ENCODE measurements around the gene RAB5IF.
"Not testable (repeated sequence)": the region's sequence is repeated elsewhere in the genome, so short reads cannot be mapped to it uniquely, and the experiment has no call there.

RAB5IF gene

GRCh38 chr20:36587388-36588070, 18.1 kb upstream of the RAB5IF start:
- DNase-seq = no peak

DNA sequence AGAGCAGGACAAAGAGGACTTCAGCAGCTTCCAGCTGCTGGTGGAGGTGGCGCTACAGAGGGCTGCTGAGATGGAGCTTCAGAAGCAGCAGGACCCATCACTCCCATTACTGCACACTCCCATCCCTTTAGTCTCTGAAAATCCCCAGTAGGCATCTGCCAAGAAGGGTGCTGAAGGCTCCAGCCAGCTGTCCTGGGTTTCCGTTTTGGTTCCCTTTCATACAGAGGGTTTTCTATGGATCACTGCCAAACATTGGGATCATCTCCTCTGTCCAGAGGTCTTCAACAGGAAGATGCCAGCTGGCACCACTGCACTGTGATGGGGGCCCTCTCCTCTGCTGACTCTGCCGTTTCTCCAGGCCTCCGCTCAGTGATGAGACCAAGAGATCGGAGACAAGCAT, 14.3 kb upstream of the RAB5IF start:
- no peak for DNase-seq

DNA sequence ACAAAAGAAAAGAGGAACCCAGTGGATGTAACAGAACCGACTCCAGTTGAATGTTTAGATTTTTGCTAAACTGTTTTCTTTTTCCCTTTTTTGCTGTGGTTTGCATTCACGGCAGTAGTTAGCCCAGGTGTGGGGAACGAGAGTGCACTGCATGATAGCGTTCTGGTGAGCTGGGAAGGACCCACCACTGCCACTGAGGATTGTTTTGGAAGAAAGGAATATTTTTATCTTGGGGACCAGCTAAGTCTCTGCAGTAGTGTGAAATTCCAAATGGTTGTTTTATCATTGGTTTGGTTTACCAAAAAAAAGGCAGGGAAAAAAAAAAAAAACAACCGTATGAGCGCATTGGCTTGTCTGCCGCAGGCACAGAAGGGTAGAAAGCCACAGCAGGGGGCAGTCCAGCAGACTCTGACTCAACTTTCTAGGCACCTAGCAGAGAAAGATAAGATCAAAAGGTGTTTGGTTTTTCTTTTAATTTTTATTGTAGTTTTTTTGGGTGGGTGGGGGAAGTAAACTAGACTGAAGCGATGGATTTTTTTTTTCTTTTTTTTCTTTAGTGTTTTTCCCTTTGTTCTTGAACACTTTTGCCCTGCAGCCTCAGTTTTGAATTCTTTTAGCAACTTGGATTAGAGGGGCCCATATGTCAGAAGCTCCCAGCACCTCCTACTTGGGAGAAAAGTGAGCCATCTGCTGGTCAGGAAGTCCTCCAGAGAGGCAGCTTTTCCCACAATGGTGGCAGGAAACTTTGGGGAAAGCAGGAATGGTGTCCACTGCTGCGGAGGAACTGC, 13.5 kb upstream of the RAB5IF start:
- DNase-seq = no peak

DNA sequence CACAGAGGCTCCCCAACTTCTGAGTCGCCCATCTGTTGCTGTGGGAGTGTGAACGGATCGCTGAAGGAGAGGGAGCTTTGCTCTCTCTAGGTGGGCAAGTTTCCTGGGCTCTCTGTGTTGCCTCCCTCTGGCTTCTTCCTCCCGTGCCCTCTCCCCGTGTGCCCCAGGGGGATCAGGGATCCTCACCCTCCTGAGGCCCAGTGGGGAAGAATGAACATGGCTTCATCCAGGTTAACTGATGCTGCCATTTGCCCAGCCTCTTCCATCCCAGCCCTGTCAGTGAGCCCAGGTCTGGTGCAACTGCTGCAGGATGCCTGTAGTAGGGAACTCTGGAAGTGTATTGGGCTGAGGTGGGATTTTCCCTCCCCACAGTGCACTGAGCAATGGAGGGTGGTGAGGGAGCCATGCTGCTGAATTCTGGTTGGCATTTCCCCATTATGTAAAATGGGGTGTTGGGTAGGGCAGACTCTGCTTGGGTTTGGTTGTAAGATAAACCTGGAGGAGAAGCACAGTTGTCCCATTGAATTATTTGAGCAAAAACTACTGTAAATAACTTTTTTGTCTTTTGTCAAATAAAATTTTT, 12.1 kb upstream of the RAB5IF start:
- DNase-seq = no peak

- no peak for DNase-seq
Measured at GRCh38 chr20:36599912-36600345, 5.7 kb upstream of the RAB5IF start.

DNA sequence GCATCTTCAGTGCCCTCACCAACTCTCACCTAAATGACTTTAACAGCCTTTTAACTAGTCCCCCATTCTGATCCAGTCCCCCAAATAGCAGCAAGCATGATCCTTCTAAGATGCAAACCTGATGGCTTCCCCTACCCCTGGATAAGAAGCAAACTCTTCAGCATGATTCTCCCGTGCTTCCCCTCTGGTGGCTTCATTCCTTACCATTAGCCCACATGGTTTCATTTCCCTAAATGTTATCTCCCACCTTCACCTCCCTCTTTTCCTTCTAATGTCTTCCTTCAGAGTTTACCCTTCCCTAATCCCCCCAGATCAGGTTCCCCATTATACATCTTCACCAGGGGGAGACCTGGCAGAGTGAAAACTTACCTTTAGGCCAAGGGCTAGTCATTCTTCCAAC, 4.0 kb upstream of the RAB5IF start:
- DNase-seq = no peak

- DNase-seq = no peak
Measured at GRCh38 chr20:36604952-36605398, 604 bp upstream of the RAB5IF start.

- no peak for DNase-seq
Measured at GRCh38 chr20:36606158-36607066, 833 bp downstream of the RAB5IF start.

GRCh38 chr20:36607586-36608387, 2.2 kb downstream of the RAB5IF start:
- no peak for DNase-seq

DNA sequence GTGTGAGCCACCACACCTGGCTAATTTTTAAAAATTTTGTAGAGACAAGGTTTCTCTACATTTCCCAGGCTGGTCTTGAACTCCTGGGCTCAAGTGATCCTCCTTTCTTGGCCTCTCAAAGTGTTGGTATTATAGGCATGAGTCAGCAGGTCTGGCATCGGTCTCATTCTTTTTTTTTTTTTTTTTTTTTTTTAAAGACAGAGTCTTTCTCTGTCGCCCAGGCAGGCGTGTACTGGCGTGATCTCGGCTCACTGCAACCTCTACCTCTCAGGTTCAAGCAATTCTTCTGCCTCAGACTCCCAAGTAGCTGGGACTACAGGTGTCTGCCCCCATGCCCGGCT, 2.8 kb downstream of the RAB5IF start:
- not testable (repeated sequence) for DNase-seq

DNA sequence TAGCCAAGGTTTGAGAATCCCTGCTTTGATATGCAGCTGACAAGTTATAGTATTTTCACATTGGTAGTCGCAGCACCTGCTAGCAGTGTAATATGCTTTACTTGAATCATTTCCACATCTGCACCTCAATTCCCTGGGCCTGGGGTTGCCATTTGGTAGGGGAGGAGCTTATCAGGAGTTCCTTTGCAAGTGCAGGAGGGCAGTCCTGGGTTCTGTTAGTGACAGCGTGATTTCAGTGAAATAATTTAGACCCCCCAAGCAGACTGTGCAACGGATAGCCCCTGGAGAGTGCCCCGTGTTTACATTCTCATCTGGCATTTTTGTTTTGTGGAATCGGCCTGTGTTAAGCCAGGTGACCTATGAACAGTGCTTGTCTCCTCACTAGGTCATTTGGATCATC, 6.0 kb downstream of the RAB5IF start:
- DNase-seq = no peak

GRCh38 chr20:36613974-36614373, 8.4 kb downstream of the RAB5IF start:
- no peak for DNase-seq

DNA sequence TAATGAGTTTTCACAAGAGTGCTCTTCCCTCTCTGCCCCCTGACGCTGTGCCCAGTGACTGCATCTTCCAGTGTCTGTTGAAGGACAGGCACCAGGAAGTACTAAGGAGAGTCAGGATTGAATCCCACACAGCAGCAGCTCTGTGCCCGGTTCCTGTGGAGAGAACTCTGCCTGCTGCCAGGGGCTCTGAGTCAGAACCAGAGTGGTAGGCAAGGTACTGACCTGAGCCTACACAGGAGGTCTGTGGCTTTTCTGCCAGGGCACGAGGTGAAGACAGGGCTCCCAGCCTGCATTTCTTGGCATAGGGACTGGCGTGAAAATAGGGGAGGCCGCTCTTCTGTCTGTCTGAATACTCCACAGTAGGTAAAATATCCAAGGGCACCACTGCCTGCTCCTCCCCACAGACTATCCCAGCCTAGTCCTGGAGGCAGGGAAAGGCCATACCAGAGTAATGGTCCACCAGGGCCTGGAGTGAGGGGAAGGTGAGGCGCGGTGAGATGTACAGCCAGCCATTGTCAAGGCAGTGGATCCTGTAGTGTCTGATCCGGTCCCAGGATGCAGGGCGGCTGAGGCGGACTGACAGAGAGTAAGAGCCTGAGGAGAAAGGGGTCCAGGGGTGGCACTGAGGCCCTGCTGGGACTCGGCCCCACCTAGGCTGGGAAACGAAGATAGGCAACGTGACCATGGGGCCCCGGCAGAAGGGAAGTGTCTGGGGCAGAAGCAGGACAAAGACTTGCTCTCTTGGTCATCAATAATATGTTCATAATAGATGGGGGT, 9.4 kb downstream of the RAB5IF start:
- DNase-seq = no peak

GRCh38 chr20:36620917-36621316, 15.3 kb downstream of the RAB5IF start:
- DNase-seq = no peak

DNA sequence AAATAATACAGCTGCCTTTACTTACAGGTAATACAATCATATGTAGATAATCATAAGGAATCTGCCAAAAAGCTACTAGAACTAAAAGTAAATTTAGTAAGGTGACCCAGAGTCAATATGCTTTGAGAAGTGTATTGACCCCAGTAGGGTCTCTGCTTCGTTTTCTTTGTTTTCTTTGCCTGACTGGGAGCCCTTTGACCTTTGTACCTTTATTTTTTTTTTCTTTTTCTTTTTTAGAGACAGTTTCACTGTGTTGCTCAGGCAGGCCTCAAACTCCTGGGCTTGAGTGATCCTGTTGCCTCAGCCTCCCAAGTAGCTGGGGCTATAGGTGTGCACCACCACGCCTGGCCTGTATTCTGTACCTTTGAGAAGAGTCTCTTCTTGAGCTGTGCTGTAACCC, 17.9 kb downstream of the RAB5IF start:
- no peak for DNase-seq

GRCh38 chr20:36624068-36624943, 18.7 kb downstream of the RAB5IF start:
- DNase-seq = no peak

DNA sequence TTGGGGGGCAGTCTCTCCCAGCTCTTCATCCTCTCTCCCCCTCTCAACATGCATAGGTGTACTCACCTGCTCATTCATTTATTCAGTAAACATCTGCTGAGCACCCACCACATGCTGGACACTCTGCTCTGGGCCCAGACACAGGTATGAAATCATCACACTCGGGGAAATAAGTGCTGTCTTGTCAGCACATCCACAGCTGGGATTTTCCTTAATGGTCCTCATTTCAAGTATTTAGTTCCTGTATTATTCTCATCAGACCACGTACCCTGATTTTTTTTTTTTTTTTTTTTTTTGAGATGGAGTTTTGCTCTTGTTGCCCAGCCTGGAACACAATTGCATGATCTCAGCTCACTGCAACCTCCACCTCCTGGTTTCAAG, 19.4 kb downstream of the RAB5IF start:
- no peak for DNase-seq

- no peak for DNase-seq
Measured at GRCh38 chr20:36628076-36628475, 22.5 kb downstream of the RAB5IF start.

DNA sequence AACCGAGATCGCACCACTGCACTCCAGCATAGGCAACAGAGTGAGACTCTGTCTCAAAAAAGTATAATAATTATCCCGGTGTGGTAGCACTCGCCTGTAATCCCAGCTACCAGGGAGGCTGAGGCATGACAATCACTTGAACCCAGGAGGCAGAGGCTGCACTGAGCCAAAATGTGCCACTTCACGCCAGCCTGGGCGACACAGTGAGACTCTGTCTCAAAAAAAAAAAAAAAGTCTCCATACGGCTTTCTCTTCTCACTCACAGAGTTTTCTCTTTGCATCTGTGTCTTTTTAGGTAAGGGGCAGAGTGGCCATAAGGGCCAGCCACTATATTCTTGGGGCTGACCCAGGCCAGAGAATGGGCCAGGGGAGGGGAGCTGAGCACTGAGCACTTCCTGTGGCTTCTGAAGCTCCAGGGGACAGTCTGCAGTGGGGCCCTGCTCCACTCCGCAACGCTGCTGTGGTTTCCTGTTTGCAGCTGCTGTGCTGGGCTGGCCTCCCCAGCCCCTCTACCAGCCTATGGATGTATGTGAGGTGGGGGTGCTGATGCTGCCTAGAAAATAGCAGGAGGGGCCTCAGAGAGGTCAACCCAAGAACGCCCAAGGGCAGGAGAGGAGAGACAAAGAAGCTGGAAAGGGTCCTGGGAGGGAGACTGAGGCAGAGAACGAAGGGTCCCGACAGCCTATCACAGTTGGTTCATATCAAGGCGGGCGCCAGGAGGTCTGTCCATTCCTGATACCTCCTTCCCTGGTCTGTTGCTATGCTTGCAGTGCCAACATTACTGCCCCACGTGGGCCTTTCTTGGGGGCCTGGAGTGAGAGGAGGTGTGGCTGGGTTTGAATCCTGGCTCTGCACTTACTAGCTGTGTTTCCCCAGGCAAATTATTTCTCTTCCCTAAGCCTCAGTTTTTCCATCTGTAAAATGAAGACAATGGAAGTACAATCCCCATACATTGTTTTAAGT, 24.4 kb downstream of the RAB5IF start:
- no peak for DNase-seq
